GM12878 (cell line): ENCODE data around the gene SLC46A2.

ENCODE experiments used
- CREB1 ChIP-seq: IDR thresholded peaks from 2 replicates; pipeline ENCODE4 v1.6.1; 2012; ENCODE audit warnings: low read depth, mild to moderate bottlenecking, inconsistent platforms
- IRF3 ChIP-seq: fragments of 450-650 bp; IDR thresholded peaks from 2 replicates; pipeline ENCODE4 v1.6.1; 2014; ENCODE audit warnings: mild to moderate bottlenecking
- NBN ChIP-seq: fragments of 450-650 bp; IDR thresholded peaks from 2 replicates; pipeline ENCODE4 v1.6.1; 2016
- POLR2A ChIP-seq: IDR thresholded peaks from 2 replicates; pipeline ENCODE4 v1.6.1; 2011; ENCODE audit warnings: low read depth, mild to moderate bottlenecking, low read length
- RAD21 ChIP-seq: IDR thresholded peaks from 2 replicates; pipeline ENCODE4 v1.6.1; 2011; ENCODE audit warnings: mild to moderate bottlenecking, low read depth, low read length, moderate library complexity; ENCODE audit not compliant: insufficient read depth

DNA sequence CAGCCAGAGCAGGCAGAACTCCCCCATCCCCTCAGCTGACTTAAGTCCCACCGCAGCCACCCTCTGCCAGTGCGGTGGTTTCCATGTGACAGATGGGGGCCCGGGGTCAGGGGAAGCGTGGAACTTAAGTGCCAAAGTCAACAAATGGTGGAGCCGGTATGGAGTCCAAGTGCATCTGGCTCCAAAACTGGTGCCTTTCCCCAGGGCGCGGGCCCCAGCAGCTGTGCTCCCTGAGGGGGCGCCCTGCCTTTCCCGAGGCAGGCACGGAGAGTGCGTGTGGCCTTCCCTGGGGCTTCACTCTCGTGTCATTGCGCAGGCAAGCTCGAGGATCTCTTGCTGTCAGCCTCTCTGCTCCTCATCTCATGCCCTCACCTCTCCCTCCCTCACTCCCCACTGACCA lies 33.8 kb downstream of the SLC46A2 start:
- TF ChIP-seq NBN (no peak), CREB1 (no peak), POLR2A (no peak), IRF3 (no peak), RAD21 (no peak)
